Heart left ventricle (tissue), 16 donors: ENCODE results near the gene NPM1. TPM values are rescaled to one million over a fixed set of nuclear protein-coding genes. Genes with fewer than 3 reads are reported as not detected.
"Not testable (repeated sequence)": the region's sequence is repeated elsewhere in the genome, so short reads cannot be mapped to it uniquely, and the experiment has no call there.

Experiments used
- ATAC-seq, 4 donors: fragments of 200-7000 bp; cut with Tn5 transposase; one replicate each; pipeline ENCODE4 v1.9.1; 2020 to 2022; ENCODE audit warnings: moderate library complexity in 4 of 4, mild to moderate bottlenecking in 3 of 4, moderate number of reproducible peaks in 1 of 4
- DNase-seq, 5 donors: peaks; one replicate each; pipeline ENCODE4 v3.0.0-alpha.2; 2020
- H3K27ac ChIP-seq, 12 donors: fragments of 200-600 bp; sonication (generic) in 4 of 12; one replicate each; pipeline versions ENCODE4 v1.5.0 to v1.8.0; 2016 to 2022; ENCODE audit warnings: mild to moderate bottlenecking in 2 of 12
- H3K27me3 ChIP-seq, 9 donors: fragments of 200-600 bp; sonication (generic) in 2 of 9; one replicate each; pipeline versions ENCODE4 v1.5.1 to v1.8.0; 2016 to 2022; ENCODE audit warnings: mild to moderate bottlenecking in 3 of 9
- H3K36me3 ChIP-seq, 9 donors: fragments of 200-600 bp; sonication (generic) in 2 of 9; one replicate each; pipeline versions ENCODE4 v1.5.0 to v1.8.0; 2018 to 2022; ENCODE audit warnings: mild to moderate bottlenecking in 2 of 9
- H3K4me1 ChIP-seq, 12 donors: fragments of 200-600 bp; sonication (generic) in 4 of 12; one replicate each; pipeline versions ENCODE4 v1.5.0 to v1.8.0; 2016 to 2022; ENCODE audit warnings: mild to moderate bottlenecking in 3 of 12
- H3K4me3 ChIP-seq, 12 donors: fragments of 200-600 bp; sonication (generic) in 4 of 12; one replicate each; pipeline versions ENCODE4 v1.5.0 to v1.8.0; 2017 to 2022; ENCODE audit warnings: mild to moderate bottlenecking in 9 of 12, moderate library complexity in 4 of 12
- H3K9me3 ChIP-seq, 12 donors: fragments of 200-600 bp; sonication (generic) in 4 of 12; one replicate each; pipeline versions ENCODE4 v1.5.0 to v1.8.0; 2016 to 2022; ENCODE audit warnings: mild to moderate bottlenecking in 1 of 12
- CTCF ChIP-seq, 12 donors: fragments of 200-600 bp; sonication (generic) in 4 of 12; IDR thresholded peaks; one replicate each; pipeline versions ENCODE4 v1.5.0 to v1.8.0; 2018 to 2022; ENCODE audit warnings: antibody characterized with exemption in 12 of 12, mild to moderate bottlenecking in 5 of 12
- POLR2A ChIP-seq, 2 donors: fragments of 450-650 bp; IDR thresholded peaks; one replicate each; pipeline ENCODE4 v1.6.1; 2017; ENCODE audit warnings: antibody characterized with exemption in 2 of 2, mild to moderate bottlenecking in 2 of 2, moderate library complexity in 2 of 2
- WGBS, 4 donors: extraction: QIAGEN DNeasy Blood & Tissue Kit in 2 of 4; methylation state at CpG; one replicate each; pipeline versions ENCODE4 v1.1.5 to v1.1.7; 2013 to 2018; 5-methylcytosine and 5-hydroxymethylcytosine counted together
- intact Hi-C, 10 donors: fragments of 100-400 bp; cut with DNase I; formaldehyde crosslinking; loops; one replicate each; pipeline versions ENCODE4 v1.11.1 to v1.14.2; 2022
- polyA plus RNA-seq, 2 donors: library from polyadenylated mRNA; stranded (reverse); fragments of 200-250 nt; gene quantifications; one replicate each; pipeline ENCODE4 v1.2.3, GENCODE V29; 2013
- total RNA-seq, 9 donors: library from RNA; depleted of rRNA in 2 of 9; stranded (reverse); fragments of >200 nt in 2 of 9; fragmentation: NEBNext Ultra II Directional in 3 of 9; extraction: Animal tissue kit (Norgen Biotek cat#: 25700) in 3 of 9; gene quantifications; one replicate each; pipeline versions ENCODE4 v1.1.0 to v1.2.4, GENCODE V29; 2016 to 2023
- donor health status: ischemic (EF 13 %, LVEDD 7.1; RV severe dilation, severe dysfunction).
- donor health status: healthy with polysubstance abuse.
- donor health status: DM: no; HTN: yes; CAD: no.
- donor health status: DM: no; HTN: no; CAD: no.
- donor health status: ischemic (EF 25% LVEDD 6.9; RV normal size, moderate dysfunction).
- donor health status: ischemic (EF 25% LVEDD 5.7; RV mildly dilated, moderate dysfunction).
- donor health status: healthy.
- donor health status: DM: yes; HTN: yes; CAD: no.
- donor health status: ischemic (EF 35%, LVEDD 5.7; RV mildly dilated, moderate dysfunction).
- donor health status: nonischemic (EF 11% LVEDD 7.7; RV severe dilation, severe dysfunction).
- donor health status: DM: yes; HTN: yes; CAD: no.
- donor health status: PGD.
- donor health status: ischemic (EF 29% LVEDD 5.4; RV normal size, mild dysfunction).
- donor health status: nonischemic (EF 23%, LVEDD 6.1; RV moderate dilation, normal function).

NPM1 gene
- total and polyA plus RNA-seq, 11 donors = 240 to 1,458 (median 442) TPM

GRCh38 chr5:171366645-171367044 lies 21.0 kb upstream of the NPM1 start:
- Histone ChIP-seq H3K9me3 (no peaks in the 10 kb centered on the region), H3K4me1 (no peaks in the 10 kb centered on the region), H3K27ac (no peak overlapping the region), H3K4me3 (no peak overlapping the region), H3K27me3 (peaks cover 0 to 8% (median 0%) of the 10 kb centered on the region in 9 donors), H3K36me3 (no peaks in the 10 kb centered on the region)
- no peak for DNase-seq
- 70 to 79% (median 74%) methylated on average over 5 of the region's 5 CpGs for WGBS, 4 donors
- no peak for ATAC-seq
- TF ChIP-seq CTCF (IDR thresholded peaks at IDR 0.05) = no peak
- no peak for TF ChIP-seq POLR2A (IDR thresholded peaks at IDR 0.05)
- intact Hi-C loops = no loop called here

- H3K4me1 ChIP-seq = no peaks in the 10 kb centered on the region
- no peak for DNase-seq
- no peak for ATAC-seq
- 80 to 89% (median 86%) methylated on average over 13 to 16 of the region's 16 CpGs for WGBS, 4 donors
- H3K27me3 ChIP-seq = peaks cover 0 to 8% (median 0%) of the 10 kb centered on the region in 9 donors
- no peak for TF ChIP-seq POLR2A (IDR thresholded peaks at IDR 0.05)
- TF ChIP-seq CTCF (IDR thresholded peaks at IDR 0.05) = no peak
- no peaks in the 10 kb centered on the region for H3K9me3 ChIP-seq
- H3K4me3 ChIP-seq = no peak overlapping the region
- H3K36me3 ChIP-seq = no peaks in the 10 kb centered on the region
- intact Hi-C loops = no loop called here
- H3K27ac ChIP-seq = no peak overlapping the region
These were observed 20.0 kb upstream of the NPM1 start for GRCh38 chr5:171367424-171368370.

GRCh38 chr5:171369056-171369455 lies 18.6 kb upstream of the NPM1 start:
- H3K27me3 ChIP-seq = peaks cover 0 to 8% (median 0%) of the 10 kb centered on the region in 9 donors
- ATAC-seq (no peak), DNase-seq (no peak)
- H3K27ac ChIP-seq = no peak overlapping the region
- TF ChIP-seq CTCF (IDR thresholded peaks at IDR 0.05) = no peak
- no peak for TF ChIP-seq POLR2A (IDR thresholded peaks at IDR 0.05)
- no peaks in the 10 kb centered on the region for H3K36me3 ChIP-seq
- no peaks in the 10 kb centered on the region for H3K4me1 ChIP-seq
- 95 to 96% (median 96%) methylated on average over 5 to 6 of the region's 6 CpGs for WGBS, 4 donors
- no peaks in the 10 kb centered on the region for H3K9me3 ChIP-seq
- H3K4me3 ChIP-seq = no peak overlapping the region
- intact Hi-C loops = no loop called here

- Histone ChIP-seq H3K36me3 (no peaks in the 10 kb centered on the region), H3K9me3 (no peaks in the 10 kb centered on the region), H3K4me3 (no peak overlapping the region), H3K4me1 (no peaks in the 10 kb centered on the region), H3K27me3 (peaks cover 0 to 8% (median 0%) of the 10 kb centered on the region in 9 donors), H3K27ac (no peak overlapping the region)
- WGBS, 4 donors = 94 to 98% (median 95%) methylated on average over 4 of the region's 4 CpGs
- ATAC-seq = no peak
- TF ChIP-seq CTCF (IDR thresholded peaks at IDR 0.05) (no peak), POLR2A (IDR thresholded peaks at IDR 0.05) (no peak)
- intact Hi-C loops = no loop called here
- no peak for DNase-seq
These were observed 17.8 kb upstream of the NPM1 start for GRCh38 chr5:171369898-171370297.

GRCh38 chr5:171370881-171371280 lies 16.8 kb upstream of the NPM1 start:
- DNase-seq, H3K4me1 ChIP-seq, ATAC-seq, H3K9me3 ChIP-seq, H3K27me3 ChIP-seq, H3K4me3 ChIP-seq, intact Hi-C loops, H3K36me3 ChIP-seq, H3K27ac ChIP-seq: not testable (repeated sequence)
- WGBS, 4 donors = 49 to 54% (median 52%) methylated on average over 10 of the region's 10 CpGs
